GM13977 (cell line): Measurements from ENCODE around the gene SOHLH2.

Source experiments
- DNase-seq: peaks from one replicate; pipeline ENCODE4 v3.0.0; 2012; ENCODE audit warnings: low spot score
- CTCF ChIP-seq: IDR thresholded peaks from 2 replicates; pipeline ENCODE4 v1.5.1; 2012; ENCODE audit warnings: mild to moderate bottlenecking, control low read depth; ENCODE audit not compliant: insufficient read depth; ENCODE audit errors: extremely low read depth, missing control alignments
- in situ Hi-C: fragments of 300-500 bp; cut with MboI; formaldehyde crosslinking; loops from one replicate; pipeline ENCODE4 v1.12.0; 2022; ENCODE audit warnings: low sequenced_read_pairs, low pct_unique_long_range_greater_than_20kb, mixed read lengths, inconsistent platforms; ENCODE audit not compliant: unreplicated experiment

SOHLH2 gene

GRCh38 chr13:36174923-36175322, 39.4 kb downstream of the SOHLH2 start:
- no peak for DNase-seq
- no peak for TF ChIP-seq CTCF
- in situ Hi-C loops: no loop called here

GRCh38 chr13:36173571-36174322, 40.6 kb downstream of the SOHLH2 start:
- in situ Hi-C loops: no loop called here
- TF ChIP-seq CTCF: no peak
- DNase-seq: no peak

GRCh38 chr13:36166046-36166445, 48.3 kb downstream of the SOHLH2 start:
- no peak for TF ChIP-seq CTCF
- in situ Hi-C loops: no loop called here

GRCh38 chr13:36163809-36164308, 50.5 kb downstream of the SOHLH2 start:
- DNase-seq: no peak
- in situ Hi-C loops: no loop called here
- no peak for TF ChIP-seq CTCF

More at GRCh38 chr13:36166046-36166445, 48.3 kb downstream of the SOHLH2 start:
- no peak for DNase-seq

GRCh38 chr13:36163286-36163685, 51.1 kb downstream of the SOHLH2 start:
- in situ Hi-C loops: no loop called here
- DNase-seq: no peak
- TF ChIP-seq CTCF: no peak

- DNase-seq: no peak
- no peak for TF ChIP-seq CTCF
- in situ Hi-C loops: no loop called here
These were observed 54.1 kb downstream of the SOHLH2 start for GRCh38 chr13:36160297-36160696.
